ENCODE measurements around the gene SLAIN1. TPM values are rescaled to one million over a fixed set of nuclear protein-coding genes. Genes with fewer than 3 reads are reported as not detected.

Gene SLAIN1
- total RNA-seq, 1 donor from 2014 or later = 16.4 TPM

- no peak for TF ChIP-seq CTCF (IDR thresholded peaks at IDR 0.05)
- H3K9me3 ChIP-seq = no peaks in the 10 kb centered on the region
- H3K4me1 ChIP-seq = no peaks in the 10 kb centered on the region
- H3K36me3 ChIP-seq = no peaks in the 10 kb centered on the region
- DNase-seq (no peak), ATAC-seq (no peak)
- H3K27ac ChIP-seq = no peak overlapping the region
- intact Hi-C loops (cut with DNase I) = no loop called here
- no peak overlapping the region for H3K4me3 ChIP-seq
- H3K27me3 ChIP-seq (ENCODE audit: low read depth) = no peaks in the 10 kb centered on the region
Observed at GRCh38 chr13:77807431-77808135, 110.1 kb downstream of the SLAIN1 start.

- H3K4me1 ChIP-seq = no peaks in the 10 kb centered on the region
- DNase-seq = no peak
- no peaks in the 10 kb centered on the region for H3K9me3 ChIP-seq
- no peaks in the 10 kb centered on the region for H3K36me3 ChIP-seq
- H3K4me3 ChIP-seq = no peak overlapping the region
- intact Hi-C loops (cut with DNase I) = no loop called here
- H3K27ac ChIP-seq = no peak overlapping the region
- ATAC-seq = peak; percentile 71 to 88
- peak; percentile 53 for TF ChIP-seq CTCF (IDR thresholded peaks at IDR 0.05)
- no peaks in the 10 kb centered on the region for H3K27me3 ChIP-seq (ENCODE audit: low read depth)
Observed at GRCh38 chr13:77810430-77810829, 112.9 kb downstream of the SLAIN1 start.

GRCh38 chr13:77810878-77811277 lies 113.4 kb downstream of the SLAIN1 start:
- DNase-seq = no peak
- intact Hi-C loops (cut with DNase I) = no loop called here

GRCh38 chr13:77811381-77811780 lies 113.9 kb downstream of the SLAIN1 start:
- Histone ChIP-seq H3K4me1 (no peaks in the 10 kb centered on the region), H3K27ac (no peak overlapping the region), H3K36me3 (no peaks in the 10 kb centered on the region), H3K4me3 (no peak overlapping the region), H3K27me3 (ENCODE audit: low read depth) (no peaks in the 10 kb centered on the region), H3K9me3 (no peaks in the 10 kb centered on the region)
- no peak for TF ChIP-seq CTCF (IDR thresholded peaks at IDR 0.05)
- intact Hi-C loops (cut with DNase I) = no loop called here
- ATAC-seq (peak in 1 of 2 donors; percentile 33), DNase-seq (no peak)

More at GRCh38 chr13:77810878-77811277, 113.4 kb downstream of the SLAIN1 start:
- Histone ChIP-seq H3K27me3 (ENCODE audit: low read depth) (no peaks in the 10 kb centered on the region), H3K27ac (no peak overlapping the region), H3K36me3 (no peaks in the 10 kb centered on the region), H3K4me3 (no peak overlapping the region), H3K4me1 (no peaks in the 10 kb centered on the region), H3K9me3 (no peaks in the 10 kb centered on the region)
- no peak for TF ChIP-seq CTCF (IDR thresholded peaks at IDR 0.05)
- ATAC-seq = no peak

GRCh38 chr13:77811981-77812380 lies 114.5 kb downstream of the SLAIN1 start:
- no peaks in the 10 kb centered on the region for H3K9me3 ChIP-seq
- H3K4me1 ChIP-seq = no peaks in the 10 kb centered on the region
- intact Hi-C loops (cut with DNase I) = no loop called here
- H3K4me3 ChIP-seq = no peak overlapping the region
- H3K27ac ChIP-seq = no peak overlapping the region
- DNase-seq (no peak), ATAC-seq (no peak)
- TF ChIP-seq CTCF (IDR thresholded peaks at IDR 0.05) = no peak
- H3K27me3 ChIP-seq (ENCODE audit: low read depth) = no peaks in the 10 kb centered on the region
- no peaks in the 10 kb centered on the region for H3K36me3 ChIP-seq

Small RNA genes lying within 50 kb of the gene (microRNA-seq; reads per million reads assigned to microRNA genes)
- gene MIR3665 (ENCODE audit: borderline number of aligned reads) = not detected

Other genes starting within 250 kb of the SLAIN1 start
- 54.8 TPM for gene SCEL, start 162.0 kb upstream of the SLAIN1 start, total RNA-seq
- gene EDNRB, start 221.1 kb downstream of the SLAIN1 start, total RNA-seq = 60.7 TPM